K562 (cell line): Measurements from ENCODE around the gene RASIP1.

Experiments
- AFF4 ChIP-seq: sonication (generic); formaldehyde crosslinking; IDR thresholded peaks from 2 replicates; pipeline ENCODE4 v1.8.0; 2023; ENCODE audit warnings: mild to moderate bottlenecking, missing genetic modification reagents
- CBX3 ChIP-seq, 2 experiments: IDR thresholded peaks; 1 replicate in 1 of 2; 2 replicates in 1 of 2; pipeline ENCODE4 v1.6.1; 2012; ENCODE audit warnings: inconsistent platforms in 2 of 2, low read length in 2 of 2, borderline replicate concordance in 1 of 2, control low read depth in 1 of 2
- CREB1 ChIP-seq, 2 experiments: sonication (generic) in 1 of 2; formaldehyde crosslinking in 1 of 2; IDR thresholded peaks; 2 replicates each; pipeline versions ENCODE4 v1.6.1 to v1.8.0; 2012 to 2022; ENCODE audit warnings: inconsistent platforms in 1 of 2, mild to moderate bottlenecking in 1 of 2, missing genetic modification reagents in 1 of 2, moderate library complexity in 1 of 2
- EP300 ChIP-seq: IDR thresholded peaks from 2 replicates; pipeline ENCODE4 v1.6.1; 2012; ENCODE audit warnings: low read length, improper control_type of control experiment
- HCFC1 ChIP-seq: IDR thresholded peaks from 2 replicates; pipeline ENCODE4 v1.6.1; 2012; ENCODE audit warnings: low read depth, low read length, improper control_type of control experiment
- MED1 ChIP-seq: sonication (generic); formaldehyde crosslinking; IDR thresholded peaks from 2 replicates; pipeline ENCODE4 v1.8.1; 2023; ENCODE audit warnings: missing genetic modification reagents, borderline replicate concordance
- PBX2 ChIP-seq, 2 experiments: IDR thresholded peaks in 1 of 2; conservative IDR thresholded peaks in 1 of 2; 2 replicates each; pipeline ENCODE4 v1.6.1; 2016; ENCODE audit warnings: low read depth in 2 of 2, mild to moderate bottlenecking in 1 of 2, missing compliant biosample characterization in 1 of 2, missing genetic modification characterization in 1 of 2, moderate library complexity in 1 of 2
- RFX1 ChIP-seq: fragments of 450-650 bp; IDR thresholded peaks from 2 replicates; pipeline ENCODE4 v1.6.1; 2016; ENCODE audit warnings: mild to moderate bottlenecking, moderate library complexity
- TF ChIP-seq, protein P1 (sequence below), 2 experiments: fragments of 450-650 bp in 1 of 2; sonication (generic) in 1 of 2; formaldehyde crosslinking in 1 of 2; IDR thresholded peaks; 2 replicates each; pipeline versions ENCODE4 v1.7.1 to v1.9.0; 2016 to 2022; ENCODE audit warnings: inconsistent platforms in 1 of 2, mild to moderate bottlenecking in 1 of 2, missing genetic modification reagents in 1 of 2

GRCh38 chr19:48784527-48784926, 44.1 kb upstream of the RASIP1 start:
- peak; percentile 36; the same call in 1 of the 2 replicates for TF ChIP-seq EP300
- TF ChIP-seq HCFC1 = 0 out of 2 replicates have a peak, but pooled peaks have one; percentile 18
- TF ChIP-seq, protein P1, sequence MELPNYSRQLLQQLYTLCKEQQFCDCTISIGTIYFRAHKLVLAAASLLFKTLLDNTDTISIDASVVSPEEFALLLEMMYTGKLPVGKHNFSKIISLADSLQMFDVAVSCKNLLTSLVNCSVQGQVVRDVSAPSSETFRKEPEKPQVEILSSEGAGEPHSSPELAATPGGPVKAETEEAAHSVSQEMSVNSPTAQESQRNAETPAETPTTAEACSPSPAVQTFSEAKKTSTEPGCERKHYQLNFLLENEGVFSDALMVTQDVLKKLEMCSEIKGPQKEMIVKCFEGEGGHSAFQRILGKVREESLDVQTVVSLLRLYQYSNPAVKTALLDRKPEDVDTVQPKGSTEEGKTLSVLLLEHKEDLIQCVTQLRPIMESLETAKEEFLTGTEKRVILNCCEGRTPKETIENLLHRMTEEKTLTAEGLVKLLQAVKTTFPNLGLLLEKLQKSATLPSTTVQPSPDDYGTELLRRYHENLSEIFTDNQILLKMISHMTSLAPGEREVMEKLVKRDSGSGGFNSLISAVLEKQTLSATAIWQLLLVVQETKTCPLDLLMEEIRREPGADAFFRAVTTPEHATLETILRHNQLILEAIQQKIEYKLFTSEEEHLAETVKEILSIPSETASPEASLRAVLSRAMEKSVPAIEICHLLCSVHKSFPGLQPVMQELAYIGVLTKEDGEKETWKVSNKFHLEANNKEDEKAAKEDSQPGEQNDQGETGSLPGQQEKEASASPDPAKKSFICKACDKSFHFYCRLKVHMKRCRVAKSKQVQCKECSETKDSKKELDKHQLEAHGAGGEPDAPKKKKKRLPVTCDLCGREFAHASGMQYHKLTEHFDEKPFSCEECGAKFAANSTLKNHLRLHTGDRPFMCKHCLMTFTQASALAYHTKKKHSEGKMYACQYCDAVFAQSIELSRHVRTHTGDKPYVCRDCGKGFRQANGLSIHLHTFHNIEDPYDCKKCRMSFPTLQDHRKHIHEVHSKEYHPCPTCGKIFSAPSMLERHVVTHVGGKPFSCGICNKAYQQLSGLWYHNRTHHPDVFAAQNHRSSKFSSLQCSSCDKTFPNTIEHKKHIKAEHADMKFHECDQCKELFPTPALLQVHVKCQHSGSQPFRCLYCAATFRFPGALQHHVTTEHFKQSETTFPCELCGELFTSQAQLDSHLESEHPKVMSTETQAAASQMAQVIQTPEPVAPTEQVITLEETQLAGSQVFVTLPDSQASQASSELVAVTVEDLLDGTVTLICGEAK (IDR thresholded peaks at IDR 0.05) = no peak
- TF ChIP-seq, protein P1 (CRISPR knock-in tag; IDR thresholded peaks at IDR 0.05) = no peak
- no peak for TF ChIP-seq PBX2 (CRISPR knock-in tag; IDR thresholded peaks at IDR 0.05; ENCODE audit: low read depth)
- TF ChIP-seq PBX2 (tag; conservative IDR thresholded peaks at IDR 0.05; ENCODE audit: low read depth) = no peak
- TF ChIP-seq CREB1 (IDR thresholded peaks at IDR 0.05) = no peak
- TF ChIP-seq CREB1 (CRISPR knock-in tag; IDR thresholded peaks at IDR 0.05) = no peak
- TF ChIP-seq CBX3 (IDR thresholded peaks at IDR 0.05; ENCODE audit: borderline replicate concordance in 1 of 2, low read length in 2 of 2) = no peak
- TF ChIP-seq RFX1 = no peak
- TF ChIP-seq MED1 = no peak
- no peak for TF ChIP-seq AFF4
